ENCODE data around the gene SAMMSON.

- TF ChIP-seq CEBPB (IDR thresholded peaks at IDR 0.05) (no peak), TAF1 (IDR thresholded peaks at IDR 0.05; ENCODE audit: low read depth) (no peak), USF1 (IDR thresholded peaks at IDR 0.05) (no peak), EP300 (IDR thresholded peaks at IDR 0.05; ENCODE audit: borderline replicate concordance) (no peak), EGR1 (IDR thresholded peaks at IDR 0.05) (no peak), CREB1 (IDR thresholded peaks at IDR 0.05; ENCODE audit: low read depth) (no peak), TEAD4 (IDR thresholded peaks at IDR 0.05) (no peak), NFIC (IDR thresholded peaks at IDR 0.05) (no peak), RAD21 (IDR thresholded peaks at IDR 0.05; ENCODE audit: low read depth) (no peak), ZBTB7A (IDR thresholded peaks at IDR 0.05; ENCODE audit: low read depth) (no peak)
Measured at GRCh38 chr3:70040386-70040785, 40.9 kb downstream of the SAMMSON start.

Measured in Ishikawa (cell line).